Breast epithelium (tissue), 3 donors: Measurements from ENCODE around the gene AGRN.

Experiments
- POLR2A ChIP-seq: fragments of 450-650 bp; IDR thresholded peaks from one replicate; pipeline ENCODE4 v1.6.1; 2016; ENCODE audit warnings: antibody characterized with exemption, mild to moderate bottlenecking, moderate library complexity
- POLR2AphosphoS5 ChIP-seq, 3 donors: sonication (generic); formaldehyde crosslinking; IDR thresholded peaks; one replicate each; pipeline ENCODE4 v1.6.1; 2017; ENCODE audit warnings: antibody characterized with exemption in 3 of 3
- TF ChIP-seq, protein P1 (sequence below), 3 donors: fragments of 450-650 bp; IDR thresholded peaks; one replicate each; pipeline ENCODE4 v1.5.1; 2016 to 2017; ENCODE audit warnings: antibody characterized with exemption in 3 of 3, mild to moderate bottlenecking in 3 of 3, moderate library complexity in 3 of 3

GRCh38 chr1:1091344-1092148 lies 71.6 kb downstream of the AGRN start:
- no peak for TF ChIP-seq POLR2A
- TF ChIP-seq, protein P1, sequence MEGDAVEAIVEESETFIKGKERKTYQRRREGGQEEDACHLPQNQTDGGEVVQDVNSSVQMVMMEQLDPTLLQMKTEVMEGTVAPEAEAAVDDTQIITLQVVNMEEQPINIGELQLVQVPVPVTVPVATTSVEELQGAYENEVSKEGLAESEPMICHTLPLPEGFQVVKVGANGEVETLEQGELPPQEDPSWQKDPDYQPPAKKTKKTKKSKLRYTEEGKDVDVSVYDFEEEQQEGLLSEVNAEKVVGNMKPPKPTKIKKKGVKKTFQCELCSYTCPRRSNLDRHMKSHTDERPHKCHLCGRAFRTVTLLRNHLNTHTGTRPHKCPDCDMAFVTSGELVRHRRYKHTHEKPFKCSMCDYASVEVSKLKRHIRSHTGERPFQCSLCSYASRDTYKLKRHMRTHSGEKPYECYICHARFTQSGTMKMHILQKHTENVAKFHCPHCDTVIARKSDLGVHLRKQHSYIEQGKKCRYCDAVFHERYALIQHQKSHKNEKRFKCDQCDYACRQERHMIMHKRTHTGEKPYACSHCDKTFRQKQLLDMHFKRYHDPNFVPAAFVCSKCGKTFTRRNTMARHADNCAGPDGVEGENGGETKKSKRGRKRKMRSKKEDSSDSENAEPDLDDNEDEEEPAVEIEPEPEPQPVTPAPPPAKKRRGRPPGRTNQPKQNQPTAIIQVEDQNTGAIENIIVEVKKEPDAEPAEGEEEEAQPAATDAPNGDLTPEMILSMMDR (IDR thresholded peaks at IDR 0.05): no peak
- no peak for TF ChIP-seq POLR2AphosphoS5 (IDR thresholded peaks at IDR 0.05)
